Parathyroid adenoma (tissue), 2 donors: ENCODE data around the gene ATP8B4.

Source experiments
- H2AFZ ChIP-seq: fragments of 300-600 bp; sonication (generic); one replicate; pipeline ENCODE4 v1.7.0; 2017; ENCODE audit warnings: antibody characterized with exemption, mild to moderate bottlenecking
- H3K27ac ChIP-seq: fragments of 300-600 bp; sonication (generic); one replicate; pipeline ENCODE4 v1.7.0; 2017
- H3K27me3 ChIP-seq: fragments of 300-600 bp; sonication (generic); one replicate; pipeline ENCODE4 v1.7.0; 2017; ENCODE audit warnings: low read length; ENCODE audit not compliant: control insufficient read depth, insufficient read depth
- H3K36me3 ChIP-seq: fragments of 300-600 bp; sonication (generic); one replicate; pipeline ENCODE4 v1.7.0; 2017; ENCODE audit warnings: low read length; ENCODE audit not compliant: control insufficient read depth, insufficient read depth
- H3K4me1 ChIP-seq: fragments of 300-600 bp; sonication (generic); one replicate; pipeline ENCODE4 v1.7.0; 2017; ENCODE audit warnings: control low read depth
- H3K4me2 ChIP-seq: fragments of 300-600 bp; sonication (generic); one replicate; pipeline ENCODE4 v1.7.0; 2017; ENCODE audit warnings: low read length
- H3K4me3 ChIP-seq: fragments of 300-600 bp; sonication (generic); one replicate; pipeline ENCODE4 v1.7.0; 2017; ENCODE audit warnings: low read depth, low read length
- H3K79me2 ChIP-seq: fragments of 300-600 bp; sonication (generic); one replicate; pipeline ENCODE4 v1.7.0; 2017; ENCODE audit warnings: control low read depth
- H3K9ac ChIP-seq: fragments of 300-600 bp; sonication (generic); one replicate; pipeline ENCODE4 v1.7.0; 2017; ENCODE audit warnings: mild to moderate bottlenecking
- H3K9me3 ChIP-seq: fragments of 300-600 bp; sonication (generic); one replicate; pipeline ENCODE4 v1.7.0; 2017; ENCODE audit warnings: low read length; ENCODE audit not compliant: control insufficient read depth
- TF ChIP-seq, protein P1 (sequence below): fragments of 300-600 bp; sonication (generic); IDR thresholded peaks from one replicate; pipeline ENCODE4 v1.7.0; 2017; ENCODE audit warnings: antibody characterized with exemption, mild to moderate bottlenecking
- donor health status: primary hyperparathyroidism.

Gene ATP8B4

DNA sequence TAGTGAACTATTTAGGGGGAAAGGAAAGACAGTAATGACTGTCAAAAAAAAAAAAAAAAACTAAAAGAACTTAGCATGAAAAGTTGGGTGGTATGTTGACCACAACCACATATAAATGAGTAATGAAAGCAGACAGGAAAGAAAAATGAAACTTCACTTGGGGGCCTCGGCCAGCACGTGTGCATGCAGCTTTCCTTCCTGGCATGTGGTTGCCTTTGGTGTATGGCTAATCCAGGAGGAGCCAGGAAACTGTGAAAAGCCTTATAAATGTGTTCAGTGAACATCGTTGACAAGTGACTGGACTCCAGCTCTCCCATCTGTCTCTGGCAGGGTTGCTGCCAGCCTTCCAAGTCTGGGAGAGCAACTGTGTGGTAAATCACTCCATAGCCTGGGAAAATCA is 303.1 kb downstream of the ATP8B4 start:
- Histone ChIP-seq H3K27me3 (no peaks in the 10 kb centered on the region), H3K4me2 (no peak overlapping the region), H3K9ac (no peak overlapping the region), H3K27ac (no peak overlapping the region), H3K36me3 (no peaks in the 10 kb centered on the region), H3K4me1 (no peaks in the 10 kb centered on the region), H3K9me3 (no peaks in the 10 kb centered on the region), H3K4me3 (no peak overlapping the region), H2AFZ (no peak overlapping the region), H3K79me2 (no peaks in the 10 kb centered on the region)
- TF ChIP-seq, protein P1, sequence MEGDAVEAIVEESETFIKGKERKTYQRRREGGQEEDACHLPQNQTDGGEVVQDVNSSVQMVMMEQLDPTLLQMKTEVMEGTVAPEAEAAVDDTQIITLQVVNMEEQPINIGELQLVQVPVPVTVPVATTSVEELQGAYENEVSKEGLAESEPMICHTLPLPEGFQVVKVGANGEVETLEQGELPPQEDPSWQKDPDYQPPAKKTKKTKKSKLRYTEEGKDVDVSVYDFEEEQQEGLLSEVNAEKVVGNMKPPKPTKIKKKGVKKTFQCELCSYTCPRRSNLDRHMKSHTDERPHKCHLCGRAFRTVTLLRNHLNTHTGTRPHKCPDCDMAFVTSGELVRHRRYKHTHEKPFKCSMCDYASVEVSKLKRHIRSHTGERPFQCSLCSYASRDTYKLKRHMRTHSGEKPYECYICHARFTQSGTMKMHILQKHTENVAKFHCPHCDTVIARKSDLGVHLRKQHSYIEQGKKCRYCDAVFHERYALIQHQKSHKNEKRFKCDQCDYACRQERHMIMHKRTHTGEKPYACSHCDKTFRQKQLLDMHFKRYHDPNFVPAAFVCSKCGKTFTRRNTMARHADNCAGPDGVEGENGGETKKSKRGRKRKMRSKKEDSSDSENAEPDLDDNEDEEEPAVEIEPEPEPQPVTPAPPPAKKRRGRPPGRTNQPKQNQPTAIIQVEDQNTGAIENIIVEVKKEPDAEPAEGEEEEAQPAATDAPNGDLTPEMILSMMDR = no peak

DNA sequence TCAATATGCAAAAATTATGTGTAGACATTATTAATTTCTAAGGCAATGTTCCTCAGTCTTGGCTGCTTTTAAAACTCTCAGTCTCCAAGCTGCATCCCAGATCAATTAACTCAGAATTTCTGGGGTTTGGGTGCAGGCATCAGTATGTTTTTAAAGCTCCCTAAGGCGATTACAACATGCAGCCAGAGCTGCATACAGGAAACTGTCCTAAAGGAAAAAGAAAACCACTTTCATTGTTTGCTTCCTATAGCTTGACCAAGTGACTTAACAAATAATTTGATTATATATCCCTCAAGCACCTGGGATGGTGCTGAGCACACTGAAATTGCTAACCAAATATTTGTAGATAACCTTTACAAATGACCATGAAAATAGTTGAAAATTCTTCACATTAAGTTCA is 303.5 kb downstream of the ATP8B4 start:
- Histone ChIP-seq H3K27me3 (no peaks in the 10 kb centered on the region), H3K79me2 (no peaks in the 10 kb centered on the region), H2AFZ (no peak overlapping the region)

DNA sequence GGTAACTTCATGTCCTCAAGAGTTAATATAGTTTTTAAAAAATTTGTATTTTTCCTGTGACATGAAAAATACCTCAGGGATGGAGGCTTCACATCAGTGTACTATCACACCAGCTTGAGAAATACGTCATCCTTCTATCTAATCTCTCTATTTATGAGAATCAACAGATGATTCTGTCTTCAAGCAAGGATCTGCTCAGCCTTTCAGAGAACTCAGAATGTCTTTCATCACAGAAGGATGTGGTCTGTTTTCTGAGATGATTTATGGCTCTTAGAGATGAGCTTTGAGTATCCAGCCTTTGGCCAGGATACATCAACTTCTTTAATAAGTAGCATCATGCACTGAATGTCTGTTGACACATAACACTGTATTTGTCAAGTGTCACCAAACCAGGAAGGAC is 304.3 kb downstream of the ATP8B4 start:
- H3K9ac ChIP-seq = no peak overlapping the region
- H3K36me3 ChIP-seq = no peaks in the 10 kb centered on the region
- H3K4me2 ChIP-seq = no peak overlapping the region
- H2AFZ ChIP-seq = no peak overlapping the region
- no peaks in the 10 kb centered on the region for H3K27me3 ChIP-seq
- H3K4me3 ChIP-seq = no peak overlapping the region
- TF ChIP-seq, protein P1 = no peak
- H3K27ac ChIP-seq = no peak overlapping the region
- no peaks in the 10 kb centered on the region for H3K79me2 ChIP-seq
- H3K4me1 ChIP-seq = no peaks in the 10 kb centered on the region
- no peaks in the 10 kb centered on the region for H3K9me3 ChIP-seq

More for the DNA sequence above, 303.5 kb downstream of the ATP8B4 start:
- no peaks in the 10 kb centered on the region for H3K9me3 ChIP-seq
- no peak overlapping the region for H3K27ac ChIP-seq
- TF ChIP-seq, protein P1 = no peak
- no peaks in the 10 kb centered on the region for H3K4me1 ChIP-seq
- no peak overlapping the region for H3K4me2 ChIP-seq
- H3K4me3 ChIP-seq = no peak overlapping the region
- H3K36me3 ChIP-seq = no peaks in the 10 kb centered on the region
- no peak overlapping the region for H3K9ac ChIP-seq

DNA sequence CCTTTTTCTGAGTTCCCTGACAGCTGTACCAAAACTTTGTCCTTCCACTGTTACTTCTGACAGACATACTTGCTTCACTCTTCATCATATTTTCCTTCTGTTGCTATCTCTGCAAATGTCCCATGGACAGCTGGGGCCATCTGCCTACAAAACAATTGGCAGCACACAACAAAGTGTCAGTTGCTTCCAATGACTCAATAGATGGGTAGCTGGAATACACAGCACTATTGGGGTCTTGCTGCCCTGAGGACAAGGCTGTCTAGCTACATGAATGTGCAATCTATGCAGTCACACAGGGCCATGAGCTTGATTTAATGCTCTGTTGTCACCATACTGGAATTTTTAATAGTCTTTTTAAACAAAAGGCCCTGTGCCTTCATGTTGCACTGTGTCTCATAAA is 305.4 kb downstream of the ATP8B4 start:
- Histone ChIP-seq H3K4me1 (no peaks in the 10 kb centered on the region), H3K4me3 (no peak overlapping the region), H3K9ac (no peak overlapping the region), H3K79me2 (no peaks in the 10 kb centered on the region), H3K4me2 (no peak overlapping the region), H3K27ac (no peak overlapping the region), H3K36me3 (no peaks in the 10 kb centered on the region), H2AFZ (no peak overlapping the region), H3K27me3 (no peaks in the 10 kb centered on the region), H3K9me3 (no peaks in the 10 kb centered on the region)
- TF ChIP-seq, protein P1 = no peak

DNA sequence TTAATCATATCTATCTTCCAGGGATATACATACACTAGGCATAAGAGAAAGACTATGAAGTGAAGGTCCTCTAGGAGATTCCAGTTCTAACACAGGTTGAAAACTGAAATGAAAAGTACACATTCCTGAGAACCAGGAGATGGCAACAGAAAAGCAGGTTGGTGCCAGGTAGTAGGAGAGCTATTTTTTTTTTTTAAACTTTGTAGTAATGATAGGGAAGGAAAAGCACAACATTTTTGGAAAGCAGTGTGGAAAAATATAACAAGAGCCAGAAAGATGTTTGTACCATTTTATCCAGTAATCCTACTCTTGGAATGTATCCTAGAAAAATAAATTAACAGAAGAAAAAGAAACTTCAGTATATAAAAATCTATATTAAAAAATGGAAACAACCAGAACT is 308.3 kb downstream of the ATP8B4 start:
- no peaks in the 10 kb centered on the region for H3K79me2 ChIP-seq
- H3K9me3 ChIP-seq = no peaks in the 10 kb centered on the region
- H3K4me3 ChIP-seq = no peak overlapping the region
- no peaks in the 10 kb centered on the region for H3K27me3 ChIP-seq
- TF ChIP-seq, protein P1 = no peak
- no peaks in the 10 kb centered on the region for H3K4me1 ChIP-seq
- no peak overlapping the region for H2AFZ ChIP-seq
- no peaks in the 10 kb centered on the region for H3K36me3 ChIP-seq
- no peak overlapping the region for H3K4me2 ChIP-seq
- H3K27ac ChIP-seq = no peak overlapping the region
- no peak overlapping the region for H3K9ac ChIP-seq
